AG04450 (cell line): ENCODE results near the gene ARFIP1. TPM values are rescaled to one million over a fixed set of nuclear protein-coding genes. Genes with fewer than 3 reads are reported as not detected.

ENCODE experiments used
- CTCF ChIA-PET: fragments of 300-600, 350-600 bp; formaldehyde crosslinking; extraction: SDS; loops from one replicate; lab custom pipeline; 2022; ENCODE audit warnings: antibody characterized with exemption, inconsistent platforms; lab: Charles Lee
- POLR2A ChIA-PET: fragments of 350-600 bp; formaldehyde crosslinking; extraction: SDS; loops from one replicate; lab custom pipeline; 2021; ENCODE audit warnings: antibody characterized with exemption, inconsistent platforms; lab: Yijun Ruan, JAX
- DNase-seq: peaks from one replicate; pipeline ENCODE4 v3.0.0-alpha.2; 2011; ENCODE audit warnings: low read depth, low spot score
- H3K27ac ChIP-seq: one replicate; pipeline ENCODE4 v1.5.1; 2012; ENCODE audit warnings: low read depth, low read length, control low read depth
- H3K27me3 ChIP-seq: one replicate; pipeline ENCODE4 v1.6.0; 2012; ENCODE audit warnings: low read length; ENCODE audit not compliant: control insufficient read depth, insufficient read depth
- H3K4me3 ChIP-seq: 2 replicates; pipeline ENCODE4 v1.5.1; 2011; ENCODE audit warnings: mild to moderate bottlenecking, low read depth, low read length, control low read depth
- H3K9me3 ChIP-seq: 2 replicates; pipeline ENCODE4 v1.5.1; 2012; ENCODE audit warnings: low read length; ENCODE audit not compliant: control insufficient read depth, insufficient read depth
- polyA plus RNA-seq: library from polyadenylated mRNA; depleted of rRNA; stranded (reverse); fragments of >200 nt; gene quantifications from 2 replicates; pipeline ENCODE4 v1.2.3, GENCODE V29; 2011
- TF ChIP-seq, protein P1 (sequence below): IDR thresholded peaks from 2 replicates; pipeline ENCODE4 v1.5.1; 2011; ENCODE audit warnings: low read depth, low read length, control low read depth, inconsistent platforms

The ARFIP1 gene
- polyA plus RNA-seq, 1 experiment = 42.0 TPM

DNA sequence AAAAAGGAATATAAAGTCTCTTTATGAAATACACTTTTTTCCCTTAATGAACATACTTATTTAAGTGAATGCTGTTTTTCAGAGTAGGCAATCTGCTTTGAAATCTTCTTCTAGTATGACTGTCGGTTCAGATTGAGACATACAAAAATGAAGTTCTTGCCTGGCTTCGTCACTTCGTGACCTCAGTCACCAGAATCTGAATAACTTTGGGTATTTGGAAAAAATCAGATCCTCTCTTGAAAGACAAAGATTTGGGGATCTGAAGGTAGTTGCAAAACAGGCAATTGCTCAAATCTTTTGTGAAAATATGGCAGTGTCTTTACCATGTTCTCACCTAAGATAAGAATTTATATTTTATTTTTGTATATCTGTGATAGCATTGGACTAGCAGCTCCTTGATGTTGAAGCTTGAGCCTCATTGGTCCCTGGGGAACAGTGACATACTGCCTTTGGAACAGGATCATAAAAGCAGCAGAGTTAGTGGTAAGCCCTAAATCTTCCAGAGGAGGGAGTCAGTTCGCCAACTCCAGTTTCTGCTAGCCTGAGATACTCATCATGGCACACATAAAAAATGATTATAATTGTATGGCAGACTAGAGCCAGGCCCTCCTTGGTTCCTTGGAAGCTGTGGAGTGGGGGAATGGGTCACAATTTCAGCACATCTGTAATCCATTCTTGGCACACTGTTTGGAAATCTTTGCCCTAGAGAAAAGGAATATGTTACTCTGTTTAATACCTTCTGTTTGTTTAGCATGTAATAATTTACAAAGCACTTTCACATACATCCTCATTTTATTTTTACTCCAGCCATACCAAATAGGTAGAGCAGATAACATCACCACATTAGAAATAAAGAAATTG, 5.0 kb downstream of the ARFIP1 start:
- TF ChIP-seq, protein P1, sequence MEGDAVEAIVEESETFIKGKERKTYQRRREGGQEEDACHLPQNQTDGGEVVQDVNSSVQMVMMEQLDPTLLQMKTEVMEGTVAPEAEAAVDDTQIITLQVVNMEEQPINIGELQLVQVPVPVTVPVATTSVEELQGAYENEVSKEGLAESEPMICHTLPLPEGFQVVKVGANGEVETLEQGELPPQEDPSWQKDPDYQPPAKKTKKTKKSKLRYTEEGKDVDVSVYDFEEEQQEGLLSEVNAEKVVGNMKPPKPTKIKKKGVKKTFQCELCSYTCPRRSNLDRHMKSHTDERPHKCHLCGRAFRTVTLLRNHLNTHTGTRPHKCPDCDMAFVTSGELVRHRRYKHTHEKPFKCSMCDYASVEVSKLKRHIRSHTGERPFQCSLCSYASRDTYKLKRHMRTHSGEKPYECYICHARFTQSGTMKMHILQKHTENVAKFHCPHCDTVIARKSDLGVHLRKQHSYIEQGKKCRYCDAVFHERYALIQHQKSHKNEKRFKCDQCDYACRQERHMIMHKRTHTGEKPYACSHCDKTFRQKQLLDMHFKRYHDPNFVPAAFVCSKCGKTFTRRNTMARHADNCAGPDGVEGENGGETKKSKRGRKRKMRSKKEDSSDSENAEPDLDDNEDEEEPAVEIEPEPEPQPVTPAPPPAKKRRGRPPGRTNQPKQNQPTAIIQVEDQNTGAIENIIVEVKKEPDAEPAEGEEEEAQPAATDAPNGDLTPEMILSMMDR = peak; percentile 15; the same call in 1 of the 2 replicates
- H3K4me3 ChIP-seq = no peak overlapping the region
- POLR2A ChIA-PET = no interaction called here
- H3K9me3 ChIP-seq = no peaks in the 10 kb centered on the region; the same call in 1 of the 2 replicates
- CTCF ChIA-PET = interaction anchor here (1.0 to 1.8 kb wide), 3 partner anchors 300 to 343 kb away, joined by 3 to 4 read pairs (median 4); no protein-coding TSS in a partner anchor
- no peak overlapping the region for H3K27ac ChIP-seq
- no peak for DNase-seq
- no peaks in the 10 kb centered on the region for H3K27me3 ChIP-seq

DNA sequence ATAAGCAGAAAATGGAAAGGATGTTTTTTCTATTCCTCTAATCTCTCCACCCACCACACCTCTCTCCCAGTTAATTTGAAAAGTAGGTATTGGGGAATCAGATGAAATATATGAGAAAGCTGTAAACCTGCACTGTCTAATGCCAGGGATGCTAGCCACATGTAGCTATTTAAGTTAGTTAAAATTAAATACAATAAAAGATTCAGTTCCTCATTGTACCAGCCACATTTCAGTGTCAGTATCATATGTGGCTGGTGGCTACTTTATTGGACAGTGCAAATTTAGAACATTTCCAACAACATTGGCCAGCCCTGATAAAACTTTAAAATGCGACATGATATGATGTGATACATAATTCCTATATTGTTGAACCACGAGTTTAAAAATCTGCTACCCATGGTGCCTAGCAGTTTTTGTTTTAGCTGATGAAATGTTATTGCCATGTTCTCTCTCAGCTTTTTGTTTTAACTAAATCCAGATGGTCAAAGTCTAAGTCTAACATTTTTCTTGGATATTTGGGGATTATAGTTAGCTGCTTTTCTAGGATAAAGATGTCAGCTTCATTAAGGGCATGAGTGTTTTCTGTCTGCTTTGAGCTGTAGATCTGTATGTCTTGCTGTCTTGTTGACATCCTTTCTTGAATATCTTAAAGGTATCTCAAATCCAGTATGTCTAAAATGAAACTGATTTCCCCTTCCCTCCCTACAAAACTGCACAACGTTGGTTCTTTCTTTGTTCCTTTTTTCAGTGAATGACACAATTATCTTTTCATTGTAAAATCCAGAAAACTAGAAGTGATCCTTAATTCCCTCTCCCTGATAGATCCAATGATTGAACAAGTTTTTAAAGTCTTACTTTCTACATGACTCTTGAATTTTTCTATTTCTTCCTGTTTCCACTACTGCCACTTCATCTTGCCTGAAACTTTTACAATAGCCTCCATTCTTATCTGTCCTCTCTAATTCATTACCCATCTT, 6.2 kb downstream of the ARFIP1 start:
- no peaks in the 10 kb centered on the region for H3K27me3 ChIP-seq
- TF ChIP-seq, protein P1 = no peak
- POLR2A ChIA-PET = no interaction called here
- H3K9me3 ChIP-seq = no peaks in the 10 kb centered on the region
- no peak overlapping the region for H3K27ac ChIP-seq
- no peak for DNase-seq
- CTCF ChIA-PET = interaction anchor here (1.3 to 1.8 kb wide), 2 partner anchors 299 to 341 kb away, joined by 4 read pairs; no protein-coding TSS in a partner anchor
- H3K4me3 ChIP-seq = no peak overlapping the region

DNA sequence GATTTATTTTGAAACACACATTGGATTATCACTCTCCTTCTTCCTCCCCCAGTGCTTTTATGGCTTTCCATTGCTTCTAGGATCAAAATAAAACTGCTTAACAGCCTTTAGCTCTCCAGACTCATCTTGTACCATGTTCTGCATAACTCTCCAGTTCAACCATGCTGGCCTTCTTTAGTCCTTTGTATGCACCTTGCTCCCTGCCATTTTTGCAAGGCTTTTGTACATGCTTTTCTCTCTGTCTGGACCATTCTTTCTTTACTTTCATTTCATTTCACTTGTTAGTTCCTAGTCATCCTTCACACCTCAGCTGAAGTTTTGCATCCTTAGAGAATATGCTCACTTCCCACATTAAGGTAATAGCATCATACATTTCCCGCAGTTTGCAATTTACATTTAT, 6.9 kb downstream of the ARFIP1 start:
- Histone ChIP-seq H3K27ac (no peak overlapping the region), H3K4me3 (no peak overlapping the region), H3K9me3 (no peaks in the 10 kb centered on the region), H3K27me3 (no peaks in the 10 kb centered on the region)
- CTCF ChIA-PET = no interaction called here
- DNase-seq = no peak
- POLR2A ChIA-PET = no interaction called here
- TF ChIP-seq, protein P1 = no peak

DNA sequence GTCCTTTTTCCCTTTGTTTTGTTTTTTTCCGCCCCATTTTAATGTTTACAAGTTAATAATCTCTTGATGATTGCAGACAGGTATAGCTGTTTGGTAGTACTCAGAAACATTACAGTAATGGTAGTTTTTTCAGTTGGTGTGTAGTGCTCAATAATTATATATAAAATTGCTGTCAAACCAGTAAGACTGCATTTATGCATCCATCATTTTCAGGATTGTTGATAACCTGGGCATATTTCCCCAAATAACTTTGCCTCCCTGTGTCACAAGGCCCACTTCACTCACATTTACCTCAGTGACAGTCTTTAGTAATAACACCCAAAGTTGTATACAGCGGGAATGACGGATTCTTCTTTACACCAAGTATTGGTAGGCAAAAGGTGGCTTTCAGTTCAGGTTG, 16.1 kb downstream of the ARFIP1 start:
- no peak overlapping the region for H3K27ac ChIP-seq
- ChIA-PET CTCF (no interaction called here), POLR2A (no interaction called here)
- H3K4me3 ChIP-seq = no peak overlapping the region
- DNase-seq = no peak
- H3K9me3 ChIP-seq = no peaks in the 10 kb centered on the region
- H3K27me3 ChIP-seq = no peaks in the 10 kb centered on the region
- TF ChIP-seq, protein P1 = no peak
